K562 (cell line): ENCODE results near the gene SPRR2G.

Experiments used
- HNRNPK ChIP-seq: fragments of 200-400 bp; formaldehyde crosslinking; IDR thresholded peaks from one replicate; pipeline ENCODE4 v1.6.1; 2018; ENCODE audit warnings: mild to moderate bottlenecking, low read depth, low read length; ENCODE audit not compliant: poor library complexity, severe bottlenecking
- POLR2A ChIP-seq: fragments of 450-650 bp; conservative IDR thresholded peaks from 2 replicates; pipeline ENCODE4 v1.6.1; 2016
- ZNF75A ChIP-seq: fragments of 450-650 bp; formaldehyde crosslinking; IDR thresholded peaks from 2 replicates; pipeline ENCODE4 v1.4.0; 2020; ENCODE audit warnings: mild to moderate bottlenecking

DNA sequence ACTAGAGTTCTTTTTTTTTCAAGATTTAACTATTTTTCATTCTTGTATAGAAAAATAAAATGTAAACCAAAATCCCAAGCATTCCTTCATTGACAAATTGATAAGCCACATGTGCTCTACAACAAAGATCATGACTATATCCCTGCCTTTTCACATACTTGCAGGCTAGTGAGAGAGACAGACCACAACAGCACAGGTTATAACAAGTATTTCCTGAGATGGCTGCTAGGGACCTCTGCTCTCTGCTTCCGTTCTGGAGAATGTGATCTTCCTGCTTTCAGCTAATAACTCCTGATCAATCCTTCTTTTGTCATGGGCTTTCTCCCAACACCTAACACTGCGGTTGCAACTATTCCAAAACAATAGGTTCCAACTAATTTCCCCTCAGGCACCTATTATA lies 23.4 kb downstream of the SPRR2G start:
- TF ChIP-seq HNRNPK (no peak), ZNF75A (CRISPR knock-in tag) (no peak), POLR2A (no peak)
